Endometrial microvascular endothelial cells (primary cell): ENCODE data around the gene CLCN4. TPM values are rescaled to one million over a fixed set of nuclear protein-coding genes. Genes with fewer than 3 reads are reported as not detected.

ENCODE experiments used
- in situ Hi-C: cut with HindIII; loops from 2 replicates; pipeline ENCODE4 v1.10.0; 2017; ENCODE audit warnings: low sequenced_read_pairs, low pct_unique_long_range_greater_than_20kb; ENCODE audit errors: inconsistent ontology term
- total RNA-seq: library from RNA; depleted of rRNA; stranded (reverse); fragments of >200 nt; gene quantifications from one replicate; pipeline ENCODE4 v1.2.3, GENCODE V29; 2015; ENCODE audit errors: inconsistent ontology term

The CLCN4 gene
- total RNA-seq, 1 donor from 2014 or later, result 5.9 TPM

DNA sequence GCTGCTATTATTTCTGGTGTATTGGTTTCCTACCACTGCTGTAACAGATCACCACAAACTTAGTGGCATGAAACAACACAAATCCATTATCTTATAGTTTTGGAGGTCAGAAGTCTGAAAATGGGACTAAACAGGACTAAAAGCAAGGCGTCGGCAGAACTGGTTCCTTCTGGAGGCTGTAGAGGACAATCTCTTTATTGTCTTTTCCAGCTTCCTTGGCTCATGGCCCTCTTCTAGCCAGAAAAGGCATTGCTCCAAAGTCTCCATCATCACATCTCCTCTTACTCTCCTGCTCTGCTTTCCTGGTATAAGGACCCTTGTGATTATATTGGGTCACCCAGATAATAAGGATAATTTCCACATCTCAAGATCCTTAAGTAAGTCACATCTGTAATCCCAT lies 121.9 kb downstream of the CLCN4 start:
- in situ Hi-C loops, result no loop called here

DNA sequence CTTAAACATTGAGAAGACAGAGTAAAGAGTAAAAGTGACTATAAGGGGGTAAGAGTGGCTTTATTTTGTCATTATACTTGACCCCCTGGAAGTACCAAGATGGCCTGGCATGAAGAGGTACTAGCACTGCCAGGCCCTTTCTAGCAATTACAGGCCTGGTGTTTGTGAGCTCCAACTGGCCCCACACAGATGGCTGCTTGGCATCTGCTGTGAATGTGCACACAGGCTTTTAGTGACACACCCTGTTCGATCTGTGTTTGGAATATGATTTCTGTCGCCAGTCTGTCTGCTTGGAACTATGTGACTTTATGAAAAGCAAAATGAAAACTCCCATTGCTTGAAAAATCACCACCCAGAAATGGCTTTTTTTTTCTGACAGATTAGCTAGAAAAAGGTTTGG lies 123.3 kb downstream of the CLCN4 start:
- in situ Hi-C loops, result no loop called here

DNA sequence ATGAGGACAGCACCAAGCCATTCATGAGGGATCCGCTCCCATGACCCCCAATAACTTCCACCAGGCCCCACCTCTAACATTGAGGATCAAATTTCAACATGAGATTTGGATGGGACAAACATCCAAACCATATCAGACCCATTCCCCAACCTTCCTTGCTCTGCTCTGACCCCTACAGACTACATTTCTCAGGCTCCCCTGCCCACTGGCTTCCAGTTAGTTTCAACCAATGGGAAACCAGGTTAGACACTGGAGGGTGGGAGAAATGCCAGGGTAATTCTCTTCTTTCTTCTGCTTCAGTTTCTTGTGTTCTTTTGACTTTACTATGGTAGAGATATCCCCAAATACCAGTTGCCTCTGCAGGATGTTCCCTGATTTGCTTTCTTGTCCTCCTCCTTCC lies 125.7 kb downstream of the CLCN4 start:
- in situ Hi-C loops, result no loop called here

- in situ Hi-C loops, result no loop called here
These were observed 129.4 kb downstream of the CLCN4 start for GRCh38 chrX:10286195-10286594.

Other genes starting within 250 kb of the CLCN4 start
- not detected for gene CLDN34, start 189.6 kb upstream of the CLCN4 start, total RNA-seq